Astrocyte (in vitro differentiated cells and primary cell): Measurements from ENCODE around the gene RBPJ. TPM values are rescaled to one million over a fixed set of nuclear protein-coding genes. Genes with fewer than 3 reads are reported as not detected.

Experiments used
- DNase-seq: peaks from one replicate; pipeline ENCODE4 v3.0.0-alpha.2; 2010; ENCODE audit warnings: low read depth
- FAIRE-seq: peaks from 2 replicates; lab custom pipeline; 2011; peaks lifted over from hg19 to GRCh38; lab: Jason Lieb, UNC
- H2AFZ ChIP-seq: 2 replicates; pipeline ENCODE4 v1.6.0; 2012; ENCODE audit warnings: low read depth, low read length, inconsistent platforms
- H3K27ac ChIP-seq: 2 replicates; pipeline ENCODE4 v1.5.1; 2011; ENCODE audit warnings: low read depth, low read length, inconsistent platforms
- H3K27me3 ChIP-seq: 2 replicates; pipeline ENCODE4 v1.6.0; 2011; ENCODE audit warnings: low read length, inconsistent platforms; ENCODE audit not compliant: insufficient read depth
- H3K36me3 ChIP-seq: 2 replicates; pipeline ENCODE4 v1.5.1; 2011; ENCODE audit warnings: low read length, inconsistent platforms; ENCODE audit not compliant: insufficient read depth
- H3K4me1 ChIP-seq: 2 replicates; pipeline ENCODE4 v1.5.1; 2011; ENCODE audit warnings: low read length, inconsistent platforms; ENCODE audit not compliant: insufficient read depth
- H3K4me2 ChIP-seq: 2 replicates; pipeline ENCODE4 v1.6.0; 2012; ENCODE audit warnings: low read length, inconsistent platforms
- H3K4me3 ChIP-seq: 2 replicates; pipeline ENCODE4 v1.5.1; 2011; ENCODE audit warnings: low read depth, mild to moderate bottlenecking, low read length, inconsistent platforms; ENCODE audit not compliant: insufficient read depth
- H3K79me2 ChIP-seq: 2 replicates; pipeline ENCODE4 v1.6.0; 2012; ENCODE audit warnings: mild to moderate bottlenecking, low read length, inconsistent platforms; ENCODE audit not compliant: insufficient read depth
- H3K9ac ChIP-seq: 2 replicates; pipeline ENCODE4 v1.6.0; 2012; ENCODE audit warnings: mild to moderate bottlenecking, low read length, inconsistent platforms
- H3K9me3 ChIP-seq: 2 replicates; pipeline ENCODE4 v1.5.1; 2012; ENCODE audit warnings: low read depth, mild to moderate bottlenecking, low read length, inconsistent platforms; ENCODE audit not compliant: insufficient read depth
- H4K20me1 ChIP-seq: 2 replicates; pipeline ENCODE4 v1.6.0; 2012; ENCODE audit warnings: low read length, inconsistent platforms; ENCODE audit not compliant: insufficient read depth
- H3K27ac Mint-ChIP-seq: one replicate; pipeline ENCODE4 v1.8.0; 2021; ENCODE audit warnings: mild to moderate bottlenecking, mixed read lengths; ENCODE audit not compliant: unreplicated experiment
- H3K27me3 Mint-ChIP-seq: one replicate; pipeline ENCODE4 v1.8.0; 2021; ENCODE audit warnings: low read depth, mixed read lengths; ENCODE audit not compliant: unreplicated experiment
- H3K36me3 Mint-ChIP-seq: one replicate; pipeline ENCODE4 v1.8.0; 2021; ENCODE audit warnings: low read depth, mixed read lengths; ENCODE audit not compliant: unreplicated experiment
- H3K4me1 Mint-ChIP-seq: one replicate; pipeline ENCODE4 v1.8.0; 2021; ENCODE audit warnings: low read depth, mixed read lengths; ENCODE audit not compliant: unreplicated experiment
- H3K4me3 Mint-ChIP-seq: one replicate; pipeline ENCODE4 v1.8.0; 2021; ENCODE audit warnings: mild to moderate bottlenecking, moderate library complexity, mixed read lengths; ENCODE audit not compliant: unreplicated experiment
- H3K9me3 Mint-ChIP-seq: one replicate; pipeline ENCODE4 v1.8.0; 2021; ENCODE audit warnings: mild to moderate bottlenecking, mixed read lengths; ENCODE audit not compliant: unreplicated experiment
- EZH2 ChIP-seq: IDR thresholded peaks from 2 replicates; pipeline ENCODE4 v1.6.1; 2012; ENCODE audit warnings: mild to moderate bottlenecking, low read length, inconsistent platforms; ENCODE audit not compliant: insufficient read depth
- total RNA-seq: library from RNA; stranded (reverse); gene quantifications from 2 replicates; pipeline ENCODE4 v1.2.1, GENCODE V29; 2021
- TF ChIP-seq, protein P1 (sequence below): IDR thresholded peaks from 2 replicates; pipeline ENCODE4 v1.5.1; 2011; ENCODE audit warnings: low read depth, mild to moderate bottlenecking, inconsistent platforms, low read length, moderate library complexity; ENCODE audit not compliant: insufficient read depth

RBPJ gene
- total RNA-seq, 1 donor from 2014 or later: 96.3 TPM

- Histone ChIP-seq H3K4me3 (no peak overlapping the region), H3K4me2 (peak overlapping the region; percentile 21), H3K27me3 (no peaks in the 10 kb centered on the region), H3K79me2 (no peaks in the 10 kb centered on the region), H3K27ac (no peak overlapping the region), H4K20me1 (no peaks in the 10 kb centered on the region), H3K36me3 (no peaks in the 10 kb centered on the region), H2AFZ (peak overlapping the region; percentile 6), H3K9ac (no peak overlapping the region), H3K9me3 (no peaks in the 10 kb centered on the region), H3K4me1 (peaks cover 16% of the 10 kb centered on the region)
- Mint-ChIP-seq H3K4me3 (no peak overlapping the region), H3K27me3 (no peaks in the 10 kb centered on the region), H3K9me3 (peaks cover 4% of the 10 kb centered on the region), H3K27ac (no peak overlapping the region), H3K4me1 (peaks cover 6% of the 10 kb centered on the region), H3K36me3 (no peaks in the 10 kb centered on the region)
- TF ChIP-seq, protein P1, sequence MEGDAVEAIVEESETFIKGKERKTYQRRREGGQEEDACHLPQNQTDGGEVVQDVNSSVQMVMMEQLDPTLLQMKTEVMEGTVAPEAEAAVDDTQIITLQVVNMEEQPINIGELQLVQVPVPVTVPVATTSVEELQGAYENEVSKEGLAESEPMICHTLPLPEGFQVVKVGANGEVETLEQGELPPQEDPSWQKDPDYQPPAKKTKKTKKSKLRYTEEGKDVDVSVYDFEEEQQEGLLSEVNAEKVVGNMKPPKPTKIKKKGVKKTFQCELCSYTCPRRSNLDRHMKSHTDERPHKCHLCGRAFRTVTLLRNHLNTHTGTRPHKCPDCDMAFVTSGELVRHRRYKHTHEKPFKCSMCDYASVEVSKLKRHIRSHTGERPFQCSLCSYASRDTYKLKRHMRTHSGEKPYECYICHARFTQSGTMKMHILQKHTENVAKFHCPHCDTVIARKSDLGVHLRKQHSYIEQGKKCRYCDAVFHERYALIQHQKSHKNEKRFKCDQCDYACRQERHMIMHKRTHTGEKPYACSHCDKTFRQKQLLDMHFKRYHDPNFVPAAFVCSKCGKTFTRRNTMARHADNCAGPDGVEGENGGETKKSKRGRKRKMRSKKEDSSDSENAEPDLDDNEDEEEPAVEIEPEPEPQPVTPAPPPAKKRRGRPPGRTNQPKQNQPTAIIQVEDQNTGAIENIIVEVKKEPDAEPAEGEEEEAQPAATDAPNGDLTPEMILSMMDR: no peak
- TF ChIP-seq EZH2: no peak
- DNase-seq: peak; percentile 77
- peak; percentile 56 for FAIRE-seq
Measured at GRCh38 chr4:26458157-26458561, 137.3 kb downstream of the RBPJ start.

DNA sequence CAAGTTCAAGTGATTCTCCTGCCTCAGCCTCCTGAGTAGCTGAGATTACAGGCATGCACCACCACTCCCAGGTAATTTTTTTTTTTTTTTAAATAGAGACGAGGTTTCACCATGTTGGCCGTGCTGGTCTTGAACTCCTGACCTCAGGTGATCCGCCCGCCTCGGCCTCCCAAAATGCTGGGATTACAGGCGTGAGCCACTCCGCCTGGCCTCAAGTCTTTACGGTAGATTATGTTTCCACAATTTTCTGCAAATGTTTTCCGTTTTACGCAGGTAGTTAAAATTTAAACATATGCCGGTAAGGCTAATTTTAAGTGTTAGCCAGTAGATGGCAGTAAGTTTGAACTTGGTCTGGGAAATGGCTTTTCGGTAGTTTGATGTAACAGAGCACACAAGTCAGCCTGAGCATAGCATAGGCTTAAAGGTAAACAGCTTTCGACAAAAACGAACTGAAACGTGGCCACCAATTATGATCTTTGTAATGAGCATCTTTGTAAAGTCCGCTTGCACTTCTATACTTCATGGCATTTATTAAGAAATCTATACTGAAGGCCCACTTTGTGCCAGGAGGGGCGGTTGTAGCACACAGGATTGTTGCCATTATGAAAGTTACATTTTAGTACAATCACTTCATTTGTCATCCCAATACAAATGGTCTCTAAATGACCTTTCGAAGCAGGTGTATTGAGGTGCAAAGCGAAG lies 138.4 kb downstream of the RBPJ start:
- peaks cover 4% of the 10 kb centered on the region for H3K9me3 ChIP-seq
- H3K27ac Mint-ChIP-seq: no peak overlapping the region
- H2AFZ ChIP-seq: no peak overlapping the region
- no peak overlapping the region for H3K4me3 Mint-ChIP-seq
- FAIRE-seq (peak; percentile 60), DNase-seq (peak; percentile 71)
- peaks cover 6% of the 10 kb centered on the region for H3K4me1 Mint-ChIP-seq
- H3K27me3 ChIP-seq: no peaks in the 10 kb centered on the region
- no peaks in the 10 kb centered on the region for H3K36me3 Mint-ChIP-seq
- H3K9me3 Mint-ChIP-seq: peaks cover 6% of the 10 kb centered on the region
- no peaks in the 10 kb centered on the region for H4K20me1 ChIP-seq
- peak overlapping the region; percentile 9 for H3K27ac ChIP-seq
- H3K4me2 ChIP-seq: peak overlapping the region; percentile 60
- H3K4me3 ChIP-seq: no peak overlapping the region
- no peaks in the 10 kb centered on the region for H3K79me2 ChIP-seq
- H3K9ac ChIP-seq: peak overlapping the region; percentile 15
- no peaks in the 10 kb centered on the region for H3K36me3 ChIP-seq
- peaks cover 16% of the 10 kb centered on the region for H3K4me1 ChIP-seq
- no peak for TF ChIP-seq EZH2
- TF ChIP-seq, protein P1: peak; percentile 67
- H3K27me3 Mint-ChIP-seq: no peaks in the 10 kb centered on the region
